GM12801 (cell line): ENCODE measurements around the gene ITPR3.

Experiments used
- TF ChIP-seq, protein P1 (sequence below): IDR thresholded peaks from one replicate; pipeline ENCODE4 v1.5.1; 2011; ENCODE audit warnings: control low read depth; ENCODE audit not compliant: insufficient read length; ENCODE audit errors: extremely low read depth

ITPR3 gene

DNA sequence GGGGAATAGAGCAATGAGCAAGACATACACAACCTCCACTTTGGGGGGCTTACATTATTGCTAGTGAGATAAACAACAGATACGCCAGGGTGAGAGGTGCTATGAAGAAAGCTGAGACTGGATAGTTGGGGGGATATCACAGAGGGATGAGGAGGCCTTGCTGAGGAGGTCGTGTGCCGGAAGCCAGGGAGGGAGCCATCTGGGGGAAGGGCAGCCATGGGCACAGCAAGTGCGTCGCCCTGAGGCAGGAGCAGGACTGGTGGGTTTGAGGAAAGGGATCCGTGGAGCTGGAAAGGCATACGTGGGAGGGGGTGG, 28.9 kb upstream of the ITPR3 start:
- TF ChIP-seq, protein P1, sequence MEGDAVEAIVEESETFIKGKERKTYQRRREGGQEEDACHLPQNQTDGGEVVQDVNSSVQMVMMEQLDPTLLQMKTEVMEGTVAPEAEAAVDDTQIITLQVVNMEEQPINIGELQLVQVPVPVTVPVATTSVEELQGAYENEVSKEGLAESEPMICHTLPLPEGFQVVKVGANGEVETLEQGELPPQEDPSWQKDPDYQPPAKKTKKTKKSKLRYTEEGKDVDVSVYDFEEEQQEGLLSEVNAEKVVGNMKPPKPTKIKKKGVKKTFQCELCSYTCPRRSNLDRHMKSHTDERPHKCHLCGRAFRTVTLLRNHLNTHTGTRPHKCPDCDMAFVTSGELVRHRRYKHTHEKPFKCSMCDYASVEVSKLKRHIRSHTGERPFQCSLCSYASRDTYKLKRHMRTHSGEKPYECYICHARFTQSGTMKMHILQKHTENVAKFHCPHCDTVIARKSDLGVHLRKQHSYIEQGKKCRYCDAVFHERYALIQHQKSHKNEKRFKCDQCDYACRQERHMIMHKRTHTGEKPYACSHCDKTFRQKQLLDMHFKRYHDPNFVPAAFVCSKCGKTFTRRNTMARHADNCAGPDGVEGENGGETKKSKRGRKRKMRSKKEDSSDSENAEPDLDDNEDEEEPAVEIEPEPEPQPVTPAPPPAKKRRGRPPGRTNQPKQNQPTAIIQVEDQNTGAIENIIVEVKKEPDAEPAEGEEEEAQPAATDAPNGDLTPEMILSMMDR = no peak

DNA sequence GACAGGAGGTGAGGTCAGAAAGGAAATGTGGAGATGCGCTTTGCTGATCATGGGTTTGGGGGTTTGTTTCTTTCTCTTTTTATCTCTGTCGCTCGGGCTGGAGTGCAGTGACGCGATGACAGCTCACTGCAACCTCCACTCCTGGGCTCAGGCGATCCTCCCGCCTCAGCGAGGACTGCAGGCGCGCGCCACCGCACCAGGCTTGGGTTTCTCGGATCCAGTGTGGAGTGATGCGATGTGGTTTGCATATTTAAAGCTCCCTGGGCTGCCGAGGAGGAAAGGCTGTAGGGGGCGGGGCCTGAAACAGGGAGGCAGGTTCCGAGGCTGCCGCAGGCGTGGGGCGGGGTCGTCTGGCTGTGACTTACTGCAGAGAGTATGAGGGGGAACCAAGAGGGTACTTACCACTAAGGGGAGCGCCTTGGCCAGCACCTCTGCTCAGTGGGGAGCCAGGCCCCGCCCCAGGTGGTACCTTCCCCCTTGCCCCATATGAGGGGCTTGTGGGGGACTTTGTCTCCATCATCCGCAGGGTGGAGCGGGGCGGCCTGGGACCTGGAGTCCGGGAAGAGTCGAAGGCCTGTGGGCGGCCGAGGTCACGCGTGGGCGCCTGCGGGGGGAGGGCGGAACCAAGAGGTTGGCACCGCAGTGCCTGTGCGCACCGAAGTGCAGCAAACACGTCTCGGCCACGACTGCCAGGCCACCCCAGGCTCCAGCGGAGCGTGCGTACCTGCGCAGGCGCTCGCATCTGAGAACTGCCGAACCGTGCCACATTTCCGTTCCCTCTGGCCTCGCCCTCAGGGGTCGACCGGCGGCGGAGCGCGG, 28.3 kb upstream of the ITPR3 start:
- TF ChIP-seq, protein P1 = no peak

DNA sequence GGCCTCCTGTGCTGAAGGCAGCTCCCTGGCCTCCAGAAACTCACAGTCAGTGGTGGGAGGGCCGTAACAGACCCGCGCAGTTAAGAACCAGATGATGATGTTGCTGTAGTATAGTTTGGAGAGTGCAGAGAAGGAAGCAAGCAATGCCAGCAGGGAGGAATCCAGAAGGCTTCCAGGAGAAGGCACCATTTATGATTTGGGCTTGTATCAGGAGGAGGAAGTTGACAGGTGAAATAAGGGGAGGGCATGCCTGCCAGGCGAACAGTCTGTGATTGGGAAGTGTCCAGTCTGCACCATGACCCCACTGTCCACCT, 27.8 kb upstream of the ITPR3 start:
- TF ChIP-seq, protein P1 = no peak

DNA sequence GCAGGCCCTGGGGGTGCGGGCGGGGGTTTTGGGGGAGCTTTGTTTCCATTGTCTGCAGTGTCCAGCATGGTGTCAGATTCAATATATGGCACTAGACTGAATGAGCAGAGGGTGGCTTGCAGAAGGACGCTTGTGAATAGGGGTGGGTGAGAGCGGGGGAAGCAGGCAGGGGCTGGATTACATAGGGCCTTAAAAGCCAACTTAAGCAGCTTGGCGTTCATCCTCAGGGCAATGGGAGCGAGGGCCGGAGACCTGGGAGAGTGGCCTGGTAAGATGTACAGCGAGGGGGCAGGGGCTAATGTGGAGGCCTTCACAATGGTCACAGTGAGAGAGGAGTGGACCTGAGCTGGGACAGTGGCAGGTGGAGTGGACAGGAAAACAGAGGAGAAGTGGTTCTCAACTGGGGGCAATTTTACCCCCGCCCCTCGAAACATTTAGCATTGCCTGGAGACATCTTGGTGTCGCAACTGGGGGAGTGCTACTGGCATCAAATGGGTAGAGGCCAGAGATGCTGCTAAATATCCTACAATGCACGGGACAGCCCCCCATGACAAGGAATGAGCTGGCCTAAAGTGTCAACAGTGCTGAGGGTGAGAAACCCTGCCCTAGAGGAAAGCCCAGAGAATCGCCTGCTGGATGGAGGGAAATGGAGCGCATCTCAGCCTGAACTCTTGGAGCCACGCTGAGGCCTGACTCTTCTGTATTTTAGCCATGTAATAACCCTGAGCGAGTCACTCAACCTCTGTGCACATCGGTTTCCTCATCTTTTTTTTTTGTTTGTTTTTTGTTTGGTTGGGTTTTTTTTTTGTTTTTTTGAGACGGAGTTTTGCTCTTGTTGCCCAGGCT, 25.9 kb upstream of the ITPR3 start:
- TF ChIP-seq, protein P1 = no peak

DNA sequence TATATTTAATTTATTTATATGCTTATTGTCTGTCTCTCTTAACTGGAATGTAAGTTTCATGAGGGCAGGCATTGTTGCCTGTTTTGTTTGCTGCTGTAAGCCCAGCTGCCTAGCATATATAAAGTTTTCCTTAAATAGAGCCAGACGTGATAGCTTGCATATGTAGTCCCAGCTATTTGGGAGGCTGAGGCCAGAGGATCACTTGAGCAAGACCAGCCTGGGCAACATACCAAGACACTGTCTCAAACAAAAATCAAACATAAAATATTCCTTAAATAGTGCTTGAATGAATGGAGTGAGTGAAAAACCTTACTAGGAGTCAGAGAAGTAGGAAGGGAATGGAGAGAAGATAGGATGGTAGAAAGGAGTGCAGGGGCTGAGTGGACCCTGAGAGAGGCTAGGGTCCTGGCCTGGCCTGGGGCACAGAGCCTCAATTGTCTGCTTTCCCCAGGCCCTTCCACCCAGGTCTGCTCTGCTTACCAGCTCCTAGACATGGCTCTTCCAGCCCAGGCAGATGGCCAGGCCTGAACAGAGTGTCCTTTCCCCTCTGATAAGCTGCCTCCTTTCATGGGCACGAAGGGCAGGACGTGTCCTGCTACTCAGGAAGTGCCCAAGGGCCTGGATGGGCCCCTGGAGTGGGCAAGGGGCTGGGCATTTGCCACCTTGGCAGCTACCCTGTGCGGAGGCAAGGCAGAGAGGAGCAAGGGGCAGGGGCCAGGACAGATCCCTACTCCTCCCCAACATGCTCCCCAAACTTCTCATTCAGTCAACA, 23.4 kb upstream of the ITPR3 start:
- TF ChIP-seq, protein P1 = no peak

DNA sequence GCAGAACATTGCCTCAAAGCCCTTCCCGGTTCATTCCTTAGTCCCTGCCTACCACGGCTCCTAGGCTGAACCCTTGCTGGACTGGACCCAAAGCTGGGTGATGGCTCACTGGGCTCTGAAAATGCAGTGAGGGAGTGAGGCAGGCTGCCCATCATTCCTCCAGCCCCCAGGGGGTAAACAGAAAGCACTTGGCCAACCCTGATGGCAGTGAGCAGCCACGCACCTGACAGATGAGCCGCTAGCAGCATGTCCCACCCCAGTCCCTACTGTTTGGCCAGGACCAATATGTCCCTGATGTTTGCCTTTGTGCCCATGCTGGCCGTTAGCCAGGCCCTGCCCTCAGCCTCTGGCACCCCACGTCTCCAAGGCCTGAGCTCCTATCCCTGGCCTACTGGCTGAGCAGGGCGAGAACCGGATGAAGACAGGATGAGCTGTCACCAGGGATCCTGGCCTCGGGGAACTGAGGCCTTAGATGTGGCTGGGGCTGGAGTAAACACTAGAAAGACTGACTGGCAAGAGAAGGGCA, 21.6 kb upstream of the ITPR3 start:
- TF ChIP-seq, protein P1 = no peak

DNA sequence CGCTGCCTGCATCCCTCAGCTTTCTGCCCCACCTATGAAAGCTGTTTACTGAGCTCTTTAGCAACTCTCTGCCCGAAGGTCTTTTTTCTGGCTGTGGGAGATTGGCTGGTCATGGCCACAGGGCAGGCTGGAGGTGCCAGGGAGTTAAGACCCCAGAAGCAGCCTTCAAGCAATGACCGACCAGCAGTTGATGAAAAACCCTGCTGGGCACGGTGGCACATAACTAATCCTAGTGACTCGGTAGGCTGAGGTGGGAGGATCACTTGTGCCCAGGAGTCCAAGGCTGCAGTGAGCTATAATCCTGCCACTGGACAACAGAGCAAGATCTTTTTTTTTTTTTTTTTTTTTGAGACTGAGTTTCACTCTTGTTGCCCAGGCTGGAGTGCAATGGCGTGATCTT, 20.4 kb upstream of the ITPR3 start:
- TF ChIP-seq, protein P1 = no peak
